ENCODE data around the gene KCNIP4.
"Not testable (repeated sequence)": the region's sequence is repeated elsewhere in the genome, so short reads cannot be mapped to it uniquely, and the experiment has no call there.

Gene KCNIP4

GRCh38 chr4:20840648-20841190, 1107.9 kb downstream of the KCNIP4 start:
- no peak for TF ChIP-seq POLR2A (IDR thresholded peaks at IDR 0.05; ENCODE audit: low read depth, low read length)
- DNase-seq (ENCODE audit: insufficient read length, low spot score) = no peak
- FAIRE-seq = no peak

DNA sequence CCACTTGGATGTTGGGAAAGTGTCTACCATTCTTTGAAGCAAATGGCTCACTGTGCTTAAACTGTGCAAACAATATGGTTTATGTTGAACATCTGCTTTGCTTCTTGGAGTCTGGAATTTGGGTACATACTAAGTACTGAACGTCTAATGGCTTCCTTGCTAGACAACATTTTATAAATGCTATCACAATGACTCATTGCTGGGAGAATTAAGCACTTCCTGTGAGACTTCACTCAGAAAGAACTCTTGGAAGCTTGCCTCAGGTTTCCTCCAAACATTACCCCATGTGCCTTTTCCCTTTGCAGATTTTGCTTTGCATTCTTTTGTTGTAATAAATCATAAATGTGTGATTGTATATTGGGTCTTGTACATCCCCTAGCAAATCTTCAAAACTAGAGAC, 1108.6 kb downstream of the KCNIP4 start:
- FAIRE-seq (no peak), DNase-seq (ENCODE audit: insufficient read length, low spot score) (no peak)
- TF ChIP-seq POLR2A (IDR thresholded peaks at IDR 0.05; ENCODE audit: low read depth, low read length) = no peak

DNA sequence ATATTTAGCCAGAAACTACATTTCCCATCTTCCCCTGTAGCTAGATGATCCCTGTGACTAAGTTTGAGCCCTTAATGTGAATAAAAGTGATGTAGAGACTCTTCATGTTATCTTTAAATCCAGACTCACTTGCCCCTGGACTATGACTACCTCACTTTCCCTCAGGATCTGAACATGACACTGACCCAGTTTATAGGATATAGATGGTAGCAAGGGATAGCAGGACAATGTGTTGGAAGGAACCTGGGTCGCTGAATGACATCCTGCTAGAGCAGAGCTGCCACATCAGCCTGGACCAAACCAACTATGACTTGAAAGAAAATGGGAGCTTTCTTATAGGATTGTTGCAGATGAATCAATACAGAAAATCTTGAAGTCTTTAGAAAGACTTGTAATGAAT, 1110.1 kb downstream of the KCNIP4 start:
- no peak for FAIRE-seq
- no peak for DNase-seq (ENCODE audit: insufficient read length, low spot score)
- no peak for TF ChIP-seq POLR2A (IDR thresholded peaks at IDR 0.05; ENCODE audit: low read depth, low read length)

DNA sequence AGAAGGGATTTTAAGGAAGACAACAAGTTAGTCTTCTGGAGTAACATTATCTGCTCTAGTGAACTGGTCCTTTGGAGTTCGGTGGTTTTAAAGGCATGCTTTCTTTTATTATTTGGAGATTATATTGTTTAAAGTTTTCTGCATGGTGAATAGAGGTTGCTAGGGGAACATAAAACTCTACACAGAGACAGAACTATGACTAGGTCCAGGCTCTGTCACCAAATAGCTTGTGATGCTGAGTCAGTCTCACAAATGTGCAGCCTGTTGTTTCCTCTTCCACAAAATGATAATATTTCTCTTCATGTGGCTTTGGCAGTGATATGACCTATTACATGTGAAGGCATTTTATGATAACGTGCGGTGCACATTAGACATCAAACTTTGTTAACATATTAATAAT, 1115.7 kb downstream of the KCNIP4 start:
- DNase-seq (ENCODE audit: insufficient read length, low spot score) = no peak
- FAIRE-seq = no peak
- no peak for TF ChIP-seq POLR2A (IDR thresholded peaks at IDR 0.05; ENCODE audit: low read depth, low read length)

- no peak for TF ChIP-seq POLR2A (IDR thresholded peaks at IDR 0.05; ENCODE audit: low read depth, low read length)
- DNase-seq (ENCODE audit: insufficient read length, low spot score) = no peak
- FAIRE-seq = no peak
Measured at GRCh38 chr4:20831746-20832145, 1116.8 kb downstream of the KCNIP4 start.

- no peak for TF ChIP-seq POLR2A (IDR thresholded peaks at IDR 0.05; ENCODE audit: low read depth, low read length)
- FAIRE-seq (no peak), DNase-seq (ENCODE audit: insufficient read length, low spot score) (no peak)
Measured at GRCh38 chr4:20829617-20830357, 1118.8 kb downstream of the KCNIP4 start.

- FAIRE-seq = no peak
- no peak for TF ChIP-seq POLR2A (IDR thresholded peaks at IDR 0.05; ENCODE audit: low read depth, low read length)
- no peak for DNase-seq (ENCODE audit: insufficient read length, low spot score)
Measured at GRCh38 chr4:20825505-20825904, 1123.1 kb downstream of the KCNIP4 start.

GRCh38 chr4:20816287-20816686, 1132.3 kb downstream of the KCNIP4 start:
- DNase-seq (ENCODE audit: insufficient read length, low spot score) (no peak), FAIRE-seq (no peak)
- no peak for TF ChIP-seq POLR2A (IDR thresholded peaks at IDR 0.05; ENCODE audit: low read depth, low read length)

DNA sequence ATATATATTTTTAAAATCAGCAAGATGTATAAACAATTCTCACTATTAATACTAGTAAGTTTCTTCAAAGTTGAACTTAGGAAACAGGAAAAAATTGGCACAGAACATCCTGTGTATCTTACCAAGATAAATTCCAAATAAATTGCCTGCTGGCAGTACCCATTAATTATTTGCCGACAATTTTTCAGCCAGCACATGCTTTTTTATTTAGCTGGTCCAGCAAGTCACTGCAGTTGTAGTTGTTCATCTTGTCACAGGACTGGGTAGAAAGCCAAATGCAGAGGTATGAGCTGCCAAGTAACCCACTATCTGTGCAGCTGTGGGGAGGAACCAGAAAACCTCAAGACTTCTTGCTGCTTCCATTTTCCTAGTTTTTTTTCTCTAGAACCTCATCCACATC, 1134.9 kb downstream of the KCNIP4 start:
- DNase-seq (ENCODE audit: insufficient read length, low spot score) (no peak), FAIRE-seq (no peak)
- no peak for TF ChIP-seq POLR2A (IDR thresholded peaks at IDR 0.05; ENCODE audit: low read depth, low read length)

DNA sequence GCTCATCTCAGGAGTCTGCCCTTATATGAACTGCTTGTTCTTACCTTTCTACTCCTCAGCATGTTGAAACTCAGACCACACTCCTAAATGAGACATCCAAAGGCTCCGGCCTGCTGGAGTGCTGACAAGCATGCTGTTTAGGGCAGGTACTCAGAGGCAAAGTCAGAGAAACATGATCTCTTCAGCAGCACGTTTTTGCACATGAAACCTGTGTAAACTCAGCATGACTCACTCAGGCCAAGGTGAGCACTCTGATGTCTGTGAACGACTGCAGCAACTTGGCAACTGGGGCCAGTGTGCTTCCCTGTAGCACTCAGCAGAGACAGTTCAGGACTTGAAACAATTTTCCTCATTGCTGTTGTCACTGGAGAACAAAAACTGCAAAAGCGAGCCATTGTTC, 1138.8 kb downstream of the KCNIP4 start:
- FAIRE-seq (no peak), DNase-seq (ENCODE audit: insufficient read length, low spot score) (no peak)
- TF ChIP-seq POLR2A (IDR thresholded peaks at IDR 0.05; ENCODE audit: low read depth, low read length) = no peak

GRCh38 chr4:20805716-20806115, 1142.9 kb downstream of the KCNIP4 start:
- no peak for DNase-seq (ENCODE audit: insufficient read length, low spot score)
- TF ChIP-seq POLR2A (IDR thresholded peaks at IDR 0.05; ENCODE audit: low read depth, low read length) = no peak
- FAIRE-seq = no peak

DNA sequence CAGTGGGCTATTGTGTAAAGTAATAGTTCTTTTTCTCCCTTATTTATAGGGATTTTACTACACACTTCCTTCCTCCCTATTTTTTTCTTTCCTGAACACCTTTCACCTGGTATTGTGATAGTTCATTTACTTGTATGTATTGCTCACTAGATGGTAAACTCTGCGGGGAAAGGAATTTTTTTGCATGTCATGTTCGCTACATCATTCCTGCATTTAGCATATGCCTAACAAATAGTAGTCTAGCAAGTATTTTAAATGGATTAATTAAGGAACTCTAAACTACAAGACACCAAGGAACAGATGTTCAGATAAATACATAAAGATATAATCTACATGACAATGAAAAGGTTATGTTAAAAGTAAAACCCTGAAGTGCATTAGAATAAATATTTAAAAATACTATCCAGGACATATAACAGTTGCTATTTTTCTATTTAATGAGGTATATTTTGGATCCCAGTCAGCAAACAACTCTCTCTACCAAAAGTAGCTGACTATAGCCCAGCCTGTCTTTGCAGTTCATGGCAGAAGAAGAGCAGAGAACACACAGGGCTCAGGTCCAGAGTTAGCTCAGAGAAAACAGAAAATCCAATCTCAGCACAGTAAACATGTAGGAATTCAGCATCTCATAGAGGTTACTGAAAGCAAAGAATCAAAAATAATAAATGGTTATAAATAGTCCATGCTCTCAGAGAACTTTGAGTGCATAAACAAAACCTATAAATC, 1160.5 kb downstream of the KCNIP4 start:
- TF ChIP-seq POLR2A (IDR thresholded peaks at IDR 0.05; ENCODE audit: low read depth, low read length) = no peak
- DNase-seq (ENCODE audit: insufficient read length, low spot score) = no peak
- no peak for FAIRE-seq

- not testable (repeated sequence) for FAIRE-seq
Measured at GRCh38 chr4:20783134-20783533, 1165.4 kb downstream of the KCNIP4 start.

GRCh38 chr4:20778896-20779295, 1169.7 kb downstream of the KCNIP4 start:
- no peak for FAIRE-seq
- no peak for DNase-seq (ENCODE audit: insufficient read length, low spot score)
- TF ChIP-seq POLR2A (IDR thresholded peaks at IDR 0.05; ENCODE audit: low read depth, low read length) = no peak

More at GRCh38 chr4:20783134-20783533, 1165.4 kb downstream of the KCNIP4 start:
- not testable (repeated sequence) for DNase-seq (ENCODE audit: insufficient read length, low spot score)
